ENCODE data around the gene ANKS3. TPM values are rescaled to one million over a fixed set of nuclear protein-coding genes. Genes with fewer than 3 reads are reported as not detected.
A peak's percentile ranks its signal among the peaks of the same experiment; 100 is the strongest.
"Not testable (repeated sequence)": the region's sequence is repeated elsewhere in the genome, so short reads cannot be mapped to it uniquely, and the experiment has no call there.

The ANKS3 gene
- total RNA-seq, 6 experiments from 2014 or later, result 16.7 to 23.1 (median 19.7) TPM

GRCh38 chr16:4744555-4745273 is 10.6 kb upstream of the ANKS3 start:
- Mint-ChIP-seq H3K27me3 (ENCODE audit: insufficient read depth) (no peaks in the 10 kb centered on the region; the same call in 1 of the 2 replicates), H3K4me1 (ENCODE audit: low read depth) (peaks cover 12% of the 10 kb centered on the region), H3K9me3 (no peaks in the 10 kb centered on the region), H3K4me3 (no peak overlapping the region), H3K27ac (no peak overlapping the region), H3K36me3 (ENCODE audit: low read depth) (no peaks in the 10 kb centered on the region)
- TF ChIP-seq CTCF (IDR thresholded peaks at IDR 0.05), result no peak
- DNase-seq, result no peak

GRCh38 chr16:4743226-4743878 is 9.3 kb upstream of the ANKS3 start:
- no peak for DNase-seq
- Mint-ChIP-seq H3K4me3 (peak overlapping the region; percentile 53), H3K27me3 (ENCODE audit: insufficient read depth) (no peaks in the 10 kb centered on the region; the same call in 1 of the 2 replicates), H3K27ac (0 out of 2 replicates have a peak overlapping the region, but pooled peaks have one; percentile 9), H3K36me3 (ENCODE audit: low read depth) (no peaks in the 10 kb centered on the region), H3K4me1 (ENCODE audit: low read depth) (peaks cover 12% of the 10 kb centered on the region), H3K9me3 (no peaks in the 10 kb centered on the region)
- TF ChIP-seq CTCF (IDR thresholded peaks at IDR 0.05), result no peak

DNA sequence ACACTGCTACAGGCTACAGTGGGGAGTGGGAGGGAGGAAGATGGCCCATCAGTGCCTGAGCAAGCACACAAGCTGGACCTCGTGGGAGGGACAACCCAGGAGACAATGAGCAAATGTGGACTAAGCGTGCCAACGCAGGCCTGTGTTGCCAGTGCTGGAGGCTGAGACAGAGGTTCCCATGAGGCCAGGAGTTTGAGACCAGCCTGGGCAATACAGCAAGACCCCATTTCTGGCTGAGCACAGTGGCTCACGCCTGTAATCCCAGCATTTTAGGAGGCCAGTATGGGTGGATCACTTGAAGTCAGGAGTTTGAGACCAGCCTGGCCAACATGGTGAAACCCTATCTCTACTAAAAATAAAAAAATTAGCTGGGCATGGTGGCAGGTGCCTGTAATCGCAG is 4.3 kb upstream of the ANKS3 start:
- not testable (repeated sequence) for H3K27me3 Mint-ChIP-seq (ENCODE audit: insufficient read depth); H3K4me3 Mint-ChIP-seq; H3K27ac Mint-ChIP-seq; DNase-seq; H3K9me3 Mint-ChIP-seq; H3K36me3 Mint-ChIP-seq (ENCODE audit: low read depth)
- H3K4me1 Mint-ChIP-seq (ENCODE audit: low read depth), result peaks cover 14% of the 10 kb centered on the region

GRCh38 chr16:4737545-4737944 is 3.5 kb upstream of the ANKS3 start:
- H3K9me3 Mint-ChIP-seq, result no peaks in the 10 kb centered on the region
- H3K27me3 Mint-ChIP-seq (ENCODE audit: insufficient read depth), result peaks cover 2% of the 10 kb centered on the region
- H3K4me1 Mint-ChIP-seq (ENCODE audit: low read depth), result peaks cover 12% of the 10 kb centered on the region
- peaks cover 4% of the 10 kb centered on the region for H3K36me3 Mint-ChIP-seq (ENCODE audit: low read depth)
- H3K4me3 Mint-ChIP-seq, result no peak overlapping the region
- TF ChIP-seq CTCF (IDR thresholded peaks at IDR 0.05), result no peak
- no peak overlapping the region for H3K27ac Mint-ChIP-seq
- DNase-seq, result no peak

DNA sequence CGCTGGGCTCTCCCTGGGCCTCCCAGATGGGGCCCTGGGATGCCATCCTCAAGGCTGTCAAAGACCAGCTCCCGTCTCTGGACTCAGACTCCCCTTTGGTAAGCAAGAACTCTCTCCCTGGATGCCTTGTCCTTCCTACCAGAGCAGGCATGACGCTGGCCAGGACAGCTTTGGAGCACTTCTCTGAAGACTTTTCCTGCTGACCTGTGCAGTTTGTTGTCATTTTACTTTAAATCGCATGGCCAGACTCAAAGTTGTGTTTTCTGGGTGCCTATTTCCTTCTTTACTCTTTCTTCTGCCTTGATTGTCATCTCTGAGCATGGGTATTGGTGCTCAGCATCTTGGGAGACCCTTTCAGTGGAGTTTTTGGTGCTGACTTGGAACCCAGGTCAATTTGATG is 2.5 kb upstream of the ANKS3 start:
- H3K27ac Mint-ChIP-seq, result no peak overlapping the region; the same call in 1 of the 2 replicates
- no peaks in the 10 kb centered on the region for H3K9me3 Mint-ChIP-seq
- H3K4me3 Mint-ChIP-seq, result no peak overlapping the region

More for the DNA sequence above, 2.5 kb upstream of the ANKS3 start:
- peaks cover 14% of the 10 kb centered on the region for H3K4me1 Mint-ChIP-seq (ENCODE audit: low read depth)
- TF ChIP-seq CTCF (IDR thresholded peaks at IDR 0.05), result no peak
- DNase-seq, result no peak
- H3K27me3 Mint-ChIP-seq (ENCODE audit: insufficient read depth), result peaks cover 2% of the 10 kb centered on the region
- H3K36me3 Mint-ChIP-seq (ENCODE audit: low read depth), result peaks cover 5% of the 10 kb centered on the region

Data from HFFc6 (cell line).